A549 treated with DMSO at 1 μM for 4 hours (cell line): ENCODE results near the gene FLAD1. TPM values are rescaled to one million over a fixed set of nuclear protein-coding genes. Genes with fewer than 3 reads are reported as not detected.

Source experiments
- total RNA-seq: library from RNA; stranded (reverse); fragments of 200-300 nt; extraction: Qiagen RNA extraction; gene quantifications from 5 replicates; pipeline ENCODE4 v1.2.3, GENCODE V29; 2022; ENCODE audit warnings: low read depth

The FLAD1 gene
- 40.1 to 46.0 TPM (median 41.6 TPM) in 5 replicates for total RNA-seq

GRCh38 chr1:154982897-154983648, at the start of gene FLAD1:
TSS of gene FLAD1 (plus strand) at chr1:154983344. CDS start at chr1:154983695, 351 bp downstream.

DNA sequence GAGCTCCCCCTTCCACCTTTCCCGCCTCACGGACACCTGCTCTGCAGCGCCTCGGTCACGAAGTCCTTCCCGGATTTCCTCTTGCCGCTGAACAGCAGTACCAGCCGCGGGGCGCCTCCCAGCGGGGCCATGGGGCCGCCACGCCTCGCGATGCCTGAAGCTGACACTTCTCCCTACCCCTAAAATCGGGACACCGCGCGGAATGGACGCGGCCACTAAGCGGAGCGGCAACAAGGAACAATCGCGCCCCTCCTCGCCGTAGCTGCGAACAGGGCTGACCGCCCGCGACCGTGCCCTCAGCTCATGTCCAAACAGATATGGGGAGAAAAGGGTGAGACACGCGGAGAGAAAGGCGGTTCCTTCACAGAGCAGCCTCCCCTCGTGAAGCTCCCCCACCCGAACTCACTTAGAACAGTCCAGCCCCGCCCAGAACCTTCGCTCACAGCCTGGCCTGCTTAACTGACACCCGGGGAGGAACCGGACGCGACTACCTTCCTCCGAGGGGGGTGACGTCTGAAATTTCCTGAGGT, 46.5 kb upstream of the FLAD1 start, which contains the start of gene PMVK:
Gene PMVK, minus strand, starts transcription at position 165 of the 530 bp plus-strand sequence. Its CDS starts 34 bp downstream, at position 131.

GRCh38 chr1:154955718-154956543, 27.2 kb upstream of the FLAD1 start, which contains the start of gene PBXIP1:
TSS of gene PBXIP1 (minus strand) at chr1:154956099. CDS start at chr1:154953721, 2,378 bp downstream.

DNA sequence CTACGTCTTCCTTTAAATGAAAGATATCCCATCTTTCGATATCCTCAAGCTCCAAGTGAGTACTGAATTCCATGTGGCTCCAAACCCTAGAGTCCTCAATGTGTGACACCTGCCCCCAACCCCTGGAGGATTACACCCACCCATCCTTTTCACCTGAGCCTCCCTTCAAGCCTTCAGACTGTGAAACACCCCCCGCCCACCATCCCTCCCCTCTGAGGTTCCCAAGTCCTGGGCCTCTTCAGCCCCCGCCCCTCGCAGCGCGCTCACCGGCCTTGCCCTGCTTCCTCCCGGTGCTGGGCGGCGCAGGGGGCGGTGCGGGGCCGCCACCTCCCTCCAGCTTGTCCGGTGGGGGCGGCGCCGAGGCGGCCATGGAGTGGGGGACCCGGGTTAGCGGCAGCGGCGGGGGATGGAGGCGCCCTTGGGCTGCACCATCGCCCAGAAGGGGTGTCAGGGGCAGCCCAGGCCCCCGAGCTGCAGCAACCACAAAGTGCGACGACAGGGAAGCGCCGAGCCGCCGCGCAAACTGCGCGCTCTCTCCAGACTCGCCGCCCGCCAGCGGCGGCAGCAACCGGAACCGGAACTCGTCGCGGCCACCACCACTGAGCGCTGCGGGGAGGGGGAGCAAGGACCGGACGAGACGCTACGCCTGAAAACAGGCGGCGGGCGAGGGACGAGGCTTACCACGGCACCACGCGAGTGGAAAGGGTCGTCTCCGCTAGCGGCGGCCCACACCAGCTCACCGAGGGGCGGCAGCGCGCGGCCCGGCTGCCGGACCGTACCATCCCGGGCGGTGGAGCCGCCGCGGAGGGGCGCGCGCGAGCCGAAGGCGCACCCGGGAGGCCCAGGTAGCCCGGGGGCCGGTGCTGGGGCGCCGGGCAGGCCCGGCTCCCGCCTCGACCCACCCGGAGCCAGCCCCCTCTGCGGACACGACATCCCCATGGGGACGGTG, 21.7 kb upstream of the FLAD1 start, which contains the start of gene PYGO2:
Gene PYGO2, minus strand, starts transcription at position 576 of the 949 bp plus-strand sequence. Its CDS starts 206 bp downstream, at position 370.

DNA sequence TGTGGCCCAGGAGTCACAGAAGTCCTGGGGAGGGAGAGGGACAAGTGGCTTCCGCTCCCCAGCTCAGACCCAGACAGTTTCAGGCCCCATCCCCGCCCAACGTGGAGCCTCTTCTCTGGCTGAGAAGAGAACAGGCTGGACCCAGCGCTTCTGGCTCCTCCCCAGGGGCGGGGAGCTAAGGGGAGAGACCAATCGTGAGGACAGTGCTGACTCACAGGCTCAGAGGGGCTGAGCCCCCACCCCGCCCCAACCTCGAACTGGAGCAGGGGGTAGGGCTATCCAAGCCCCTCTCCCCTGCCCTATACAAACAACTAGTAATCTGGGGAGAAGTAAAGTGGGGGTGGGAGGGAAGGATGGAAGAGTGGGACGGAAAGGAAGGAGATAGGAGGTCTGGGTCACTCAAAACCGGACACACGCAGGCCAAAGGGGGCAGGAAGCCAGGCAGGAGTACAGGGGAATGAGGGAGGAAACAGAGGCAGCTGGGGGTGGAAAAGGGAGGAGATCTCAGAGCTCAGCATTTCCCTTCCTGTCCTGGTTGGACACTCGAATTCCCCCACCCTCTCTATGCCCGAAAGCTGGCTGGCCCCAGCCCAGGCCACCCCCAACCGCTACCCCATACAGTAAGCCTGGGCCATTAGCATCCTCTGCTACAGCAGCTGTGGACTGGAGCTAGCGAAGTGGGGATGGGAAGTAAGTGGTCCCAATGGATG, 12.4 kb upstream of the FLAD1 start, which contains the start of gene SHC1:
Gene SHC1, minus strand, starts transcription at position 117 of the 710 bp plus-strand sequence. CDS start 221 bp downstream, outside the sequence.

GRCh38 chr1:154974102-154974807, 8.9 kb upstream of the FLAD1 start, which contains the start of gene CKS1B:
TSS of gene CKS1B (plus strand) at chr1:154974681. CDS start at chr1:154974746, 65 bp downstream.

DNA sequence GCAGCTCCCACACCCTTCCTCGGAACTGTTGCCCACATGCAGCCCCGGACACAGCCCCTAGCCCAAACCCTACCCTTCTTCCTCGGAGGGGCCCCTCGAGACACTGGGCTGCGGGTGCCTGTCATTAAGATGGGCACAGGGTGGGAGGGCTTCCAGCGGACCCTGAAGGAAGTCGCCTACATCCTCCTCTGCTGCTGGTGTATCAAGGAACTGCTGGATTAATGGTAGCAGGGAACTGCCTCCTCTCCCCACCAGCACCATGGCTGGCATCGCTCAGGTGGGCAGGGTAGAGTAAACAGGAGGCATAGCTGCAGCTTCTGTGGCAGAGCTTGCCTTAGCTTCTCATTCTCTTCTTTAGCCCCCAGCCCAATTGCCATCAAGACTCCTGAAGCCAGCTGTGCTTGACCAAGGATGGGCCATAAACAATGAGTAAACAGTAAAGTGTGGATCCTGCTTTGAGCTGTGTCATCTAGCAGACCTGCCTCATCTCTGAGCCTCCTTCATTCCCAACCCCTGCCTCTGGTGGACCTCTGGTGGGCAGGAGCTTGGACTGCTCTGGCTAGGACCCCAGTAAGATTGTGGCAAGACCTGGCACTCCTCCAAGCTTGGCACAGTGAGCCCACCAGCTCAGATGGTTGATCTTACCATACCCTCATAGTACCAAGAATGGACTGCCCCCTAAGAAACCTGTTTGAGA, 10.6 kb downstream of the FLAD1 start, which contains the start of gene LENEP:
Gene LENEP, plus strand, starts transcription at position 15 of the 697 bp plus-strand sequence. Its CDS starts 22 bp downstream, at position 37.

DNA sequence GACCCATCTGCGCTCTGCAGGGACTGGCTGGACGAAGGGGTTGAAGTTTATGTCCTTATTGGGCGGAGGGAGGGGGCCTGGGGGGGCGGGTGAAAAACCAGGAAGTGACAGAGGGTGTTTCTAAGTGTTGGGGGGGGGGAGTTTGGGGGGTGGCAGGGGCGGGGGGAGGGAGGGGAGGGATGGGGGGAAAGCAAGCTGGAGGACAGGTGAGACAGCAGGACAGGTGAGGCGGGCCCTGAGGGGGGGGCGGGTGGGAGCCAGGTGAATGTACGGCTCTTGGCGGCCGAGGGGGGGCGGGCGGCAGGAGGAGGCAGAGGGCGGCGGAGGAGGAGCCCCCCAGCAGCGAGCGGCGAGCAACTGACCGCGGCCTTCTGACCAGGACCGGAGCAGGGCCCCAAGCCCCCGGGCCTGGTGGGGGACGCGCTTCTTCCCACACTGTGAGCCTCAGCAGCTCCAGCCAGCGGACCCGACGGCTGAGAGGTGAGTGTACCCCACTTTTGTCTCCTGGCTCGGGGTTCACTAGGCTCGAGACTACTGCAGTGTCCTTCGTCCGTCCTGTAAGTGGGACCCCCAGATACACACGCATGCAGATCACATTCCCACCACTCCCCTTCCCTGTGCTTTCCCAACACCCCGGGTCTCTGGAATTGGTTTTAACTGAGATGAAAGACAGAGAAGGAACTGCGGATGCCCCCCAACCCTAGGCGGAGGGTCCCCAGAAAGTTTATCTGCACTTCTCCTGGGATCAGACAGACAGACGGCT, 19.5 kb downstream of the FLAD1 start, which contains the start of gene ZBTB7B:
Gene ZBTB7B, plus strand, starts transcription at position 339 of the 763 bp plus-strand sequence. CDS start 11,859 bp downstream, outside the sequence.

DNA sequence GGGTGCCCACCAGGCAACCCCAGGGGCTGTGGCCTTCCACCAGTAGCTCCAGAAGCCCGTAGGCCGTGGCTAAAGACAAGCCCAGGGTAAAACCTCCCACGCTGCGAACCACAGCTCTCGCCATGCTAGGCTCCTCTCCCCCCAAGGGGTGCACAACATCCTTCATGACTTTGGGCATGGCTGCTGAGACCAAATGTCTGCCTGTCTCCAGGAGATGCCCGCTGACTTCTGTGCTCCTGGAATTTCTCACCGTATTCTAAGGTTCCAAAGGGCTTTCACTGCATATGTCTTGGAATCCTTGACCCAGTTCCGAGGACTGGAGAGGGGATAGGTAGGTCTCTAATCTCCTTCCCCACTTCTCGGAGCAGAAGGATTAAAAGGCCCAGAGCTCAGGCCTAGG, 50.4 kb downstream of the FLAD1 start, which contains the start of the genes DCST1 and DCST2:
Gene DCST1, plus strand, starts transcription at position 301 of the 400 bp plus-strand sequence. CDS start 213 bp downstream, outside the sequence.
Gene DCST2, minus strand, starts transcription at position 258 of the 400 bp plus-strand sequence. Its CDS starts 80 bp downstream, at position 178.

Other genes starting within 250 kb of the FLAD1 start
- 0.06 to 0.25 TPM (median 0.11 TPM) in 5 replicates for gene KCNN3, start 113.1 kb upstream of the FLAD1 start, total RNA-seq
- gene PMVK, start 46.6 kb upstream of the FLAD1 start, total RNA-seq: 34.0 to 43.1 TPM (median 39.3 TPM) in 5 replicates
- 13.0 to 17.0 TPM (median 13.9 TPM) in 5 replicates for gene PBXIP1, start 27.2 kb upstream of the FLAD1 start, total RNA-seq
- gene PYGO2, start 21.6 kb upstream of the FLAD1 start, total RNA-seq: 22.8 to 24.9 TPM (median 23.9 TPM) in 5 replicates
- gene SHC1, start 12.6 kb upstream of the FLAD1 start, total RNA-seq: 136 to 154 TPM (median 140 TPM) in 5 replicates
- gene CKS1B, start 8.7 kb upstream of the FLAD1 start, total RNA-seq: 328 to 363 TPM (median 338 TPM) in 5 replicates
- not detected in 5 replicates for gene LENEP, start 10.2 kb downstream of the FLAD1 start, total RNA-seq
- 19.7 to 26.6 TPM (median 25.9 TPM) in 5 replicates for gene ZBTB7B, start 19.5 kb downstream of the FLAD1 start, total RNA-seq
- 0.22 to 0.72 TPM (median 0.46 TPM) in 5 replicates for gene DCST2, start 50.4 kb downstream of the FLAD1 start, total RNA-seq
- not detected in 5 replicates for gene DCST1, start 50.5 kb downstream of the FLAD1 start, total RNA-seq
- 64.6 to 76.9 TPM (median 67.8 TPM) in 5 replicates for gene ADAM15, start 68.0 kb downstream of the FLAD1 start, total RNA-seq
- gene EFNA4, start 80.4 kb downstream of the FLAD1 start, total RNA-seq: 7.3 to 9.0 TPM (median 8.4 TPM) in 5 replicates
- 3.7 to 5.6 TPM (median 4.2 TPM) in 5 replicates for gene EFNA3, start 95.5 kb downstream of the FLAD1 start, total RNA-seq
- 30.6 to 50.0 TPM (median 37.3 TPM) in 5 replicates for gene EFNA1, start 144.5 kb downstream of the FLAD1 start, total RNA-seq
- 34.2 to 39.1 TPM (median 35.5 TPM) in 5 replicates for gene SLC50A1, start 152.5 kb downstream of the FLAD1 start, total RNA-seq
- gene DPM3, start 157.2 kb downstream of the FLAD1 start, total RNA-seq: 78.1 to 102 TPM (median 91.3 TPM) in 5 replicates
- gene KRTCAP2, start 190.0 kb downstream of the FLAD1 start, total RNA-seq: 226 to 250 TPM (median 230 TPM) in 5 replicates
- 1.3 to 1.8 TPM (median 1.4 TPM) in 5 replicates for gene TRIM46, start 190.5 kb downstream of the FLAD1 start, total RNA-seq
- gene THBS3, start 224.6 kb downstream of the FLAD1 start, total RNA-seq: 7.5 to 9.9 TPM (median 9.4 TPM) in 5 replicates
- 67.2 to 74.0 TPM (median 72.4 TPM) in 5 replicates for gene MTX1, start 225.4 kb downstream of the FLAD1 start, total RNA-seq